Fibroblast of skin of abdomen (primary cell): Measurements from ENCODE around the gene LPO.

Experiments used
- DNase-seq: peaks from one replicate; pipeline ENCODE4 v3.0.0-alpha.2; 2013

Gene LPO

DNA sequence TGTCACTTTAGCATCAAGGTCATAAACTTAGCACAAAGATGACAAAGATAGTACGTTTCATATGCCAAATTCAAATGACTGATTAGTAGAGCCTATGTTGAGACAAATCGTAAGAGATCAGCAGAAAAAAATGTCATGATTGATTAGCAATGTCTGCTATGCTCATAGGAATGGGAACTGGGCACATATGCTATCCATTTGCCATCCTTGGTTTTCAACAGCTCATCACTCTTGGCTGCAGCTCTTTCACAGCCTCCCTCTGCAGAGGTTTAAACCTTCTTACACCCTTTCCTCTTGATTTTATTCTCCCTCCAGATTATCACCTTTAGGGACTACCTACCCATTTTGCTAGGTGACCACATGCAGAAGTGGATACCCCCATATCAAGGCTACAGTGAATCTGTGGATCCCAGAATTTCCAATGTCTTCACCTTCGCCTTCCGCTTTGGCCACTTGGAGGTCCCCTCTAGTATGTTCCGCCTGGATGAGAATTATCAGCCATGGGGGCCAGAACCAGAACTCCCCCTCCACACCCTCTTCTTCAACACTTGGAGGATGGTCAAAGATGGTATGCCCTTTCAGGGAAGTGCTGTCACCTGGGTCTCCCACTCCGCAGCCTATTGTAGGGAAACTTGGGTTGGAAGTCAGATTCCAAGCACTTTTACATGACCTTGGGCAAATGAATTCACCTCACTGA is 26.2 kb downstream of the LPO start:
- no peak for DNase-seq

DNA sequence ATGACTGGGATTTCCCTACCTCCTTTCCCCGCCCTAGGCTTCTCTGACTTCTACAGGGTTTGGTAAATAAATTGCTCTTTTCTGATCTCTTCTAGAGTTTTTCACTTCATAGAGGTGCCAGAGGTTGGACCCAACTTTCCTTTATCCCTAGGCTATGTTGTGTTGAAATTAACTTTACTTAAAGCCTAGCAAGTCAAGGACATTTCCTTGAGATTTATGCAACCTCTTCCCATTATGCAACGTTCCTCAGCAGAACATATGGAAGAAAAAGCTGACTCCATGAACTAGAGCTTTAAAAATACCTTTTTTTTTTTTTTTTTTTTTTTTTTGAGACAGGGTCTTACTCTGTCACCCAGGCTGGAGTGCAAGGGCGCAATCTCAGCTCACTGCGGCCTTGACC is 26.9 kb downstream of the LPO start:
- DNase-seq = no peak

DNA sequence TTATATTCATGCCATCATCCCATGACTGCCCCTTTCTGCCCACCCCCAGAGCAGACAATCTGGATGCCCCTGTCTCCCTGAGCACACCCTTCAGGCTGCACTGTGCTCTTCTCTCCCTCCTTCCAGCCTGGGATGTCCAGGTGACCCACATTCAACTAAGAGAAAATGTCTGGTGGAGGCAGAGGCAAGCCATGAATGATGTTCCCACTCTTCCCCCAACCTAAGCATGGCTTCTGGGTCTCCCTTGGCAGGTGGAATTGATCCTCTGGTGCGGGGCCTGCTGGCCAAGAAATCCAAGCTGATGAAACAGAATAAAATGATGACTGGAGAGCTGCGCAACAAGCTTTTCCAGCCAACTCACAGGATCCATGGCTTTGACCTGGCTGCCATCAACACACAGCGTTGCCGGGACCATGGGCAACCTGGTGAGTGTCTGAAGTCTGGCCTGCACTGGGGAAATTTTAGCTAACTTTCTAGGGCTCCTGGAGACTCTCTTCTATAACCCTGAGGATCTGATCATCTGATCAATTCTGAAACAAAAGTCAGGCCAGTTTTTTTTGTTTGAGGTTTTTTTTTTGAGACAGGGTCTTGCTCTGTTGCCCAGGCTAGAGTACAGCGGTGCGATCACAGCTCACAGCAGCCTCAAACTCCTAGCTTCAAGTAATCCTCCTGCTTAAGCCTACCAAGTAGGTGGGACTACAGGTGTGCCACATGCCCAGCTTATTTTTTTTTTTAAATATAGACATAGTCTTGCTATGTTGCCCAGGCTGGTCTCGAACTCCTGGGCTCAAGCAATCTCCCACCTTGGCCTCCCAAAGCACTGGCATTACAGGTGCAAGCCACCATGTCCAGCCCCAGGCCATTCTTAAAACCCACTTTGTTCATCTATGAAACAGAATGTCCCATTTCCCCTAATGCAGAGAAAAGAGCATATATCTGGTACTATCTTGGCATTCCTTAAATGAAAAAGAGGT is 27.8 kb downstream of the LPO start:
- no peak for DNase-seq

DNA sequence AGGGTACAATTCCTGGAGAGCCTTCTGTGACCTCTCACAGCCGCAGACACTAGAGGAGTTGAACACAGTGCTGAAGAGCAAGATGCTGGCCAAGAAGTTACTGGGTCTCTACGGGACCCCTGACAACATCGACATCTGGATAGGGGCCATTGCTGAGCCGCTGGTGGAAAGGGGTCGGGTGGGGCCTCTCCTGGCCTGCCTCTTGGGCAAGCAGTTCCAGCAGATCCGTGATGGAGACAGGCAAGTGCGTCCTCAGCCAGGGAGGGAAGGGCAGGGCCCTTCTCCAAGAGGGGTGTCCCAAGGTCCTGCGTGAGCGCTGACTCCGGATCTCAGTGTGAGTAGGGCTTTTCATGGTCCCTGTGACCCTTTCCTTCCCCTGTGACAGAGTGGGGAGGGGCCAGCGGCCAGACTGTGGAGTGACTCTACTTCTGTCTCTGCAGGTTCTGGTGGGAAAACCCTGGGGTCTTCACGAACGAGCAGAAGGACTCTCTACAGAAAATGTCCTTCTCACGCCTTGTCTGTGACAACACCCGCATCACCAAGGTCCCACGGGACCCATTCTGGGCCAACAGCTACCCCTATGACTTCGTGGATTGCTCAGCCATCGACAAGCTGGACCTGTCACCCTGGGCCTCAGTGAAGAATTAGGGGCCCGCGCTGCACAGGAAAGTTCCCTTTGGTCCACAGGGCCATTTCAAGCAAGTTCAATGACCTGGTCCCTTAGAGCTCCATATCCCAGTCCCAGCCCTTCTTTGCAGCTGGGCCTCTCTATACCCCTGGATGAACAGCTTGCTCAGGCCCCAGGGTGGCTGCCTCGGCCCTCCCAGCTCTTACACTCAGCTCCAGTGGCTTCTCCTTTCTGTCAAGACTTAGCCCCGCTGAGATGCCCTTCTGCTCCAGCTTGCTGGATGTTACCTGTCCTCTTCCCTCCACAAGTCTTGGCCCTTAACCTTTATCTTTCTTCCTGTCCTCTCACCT is 29.3 kb downstream of the LPO start:
- DNase-seq = no peak

DNA sequence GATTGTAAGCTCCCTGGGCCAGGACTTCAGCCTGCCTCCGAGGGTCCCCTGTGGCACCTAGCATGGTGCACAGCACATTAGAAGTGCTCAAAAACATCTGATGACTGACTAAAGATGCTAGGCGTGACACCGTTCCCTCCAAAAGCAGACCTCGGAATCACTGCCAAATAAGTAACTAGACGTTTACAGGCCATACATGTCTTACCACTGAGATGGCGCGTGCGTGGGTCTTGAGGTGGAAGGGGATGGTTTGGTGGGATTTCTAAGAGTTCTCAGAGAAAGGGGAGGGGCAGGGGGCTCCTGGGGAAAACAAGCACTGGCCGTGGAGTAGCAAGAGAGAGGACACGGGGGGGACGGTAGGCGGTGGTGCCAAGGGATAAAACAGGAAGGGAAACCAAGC is 29.9 kb downstream of the LPO start:
- no peak for DNase-seq

DNA sequence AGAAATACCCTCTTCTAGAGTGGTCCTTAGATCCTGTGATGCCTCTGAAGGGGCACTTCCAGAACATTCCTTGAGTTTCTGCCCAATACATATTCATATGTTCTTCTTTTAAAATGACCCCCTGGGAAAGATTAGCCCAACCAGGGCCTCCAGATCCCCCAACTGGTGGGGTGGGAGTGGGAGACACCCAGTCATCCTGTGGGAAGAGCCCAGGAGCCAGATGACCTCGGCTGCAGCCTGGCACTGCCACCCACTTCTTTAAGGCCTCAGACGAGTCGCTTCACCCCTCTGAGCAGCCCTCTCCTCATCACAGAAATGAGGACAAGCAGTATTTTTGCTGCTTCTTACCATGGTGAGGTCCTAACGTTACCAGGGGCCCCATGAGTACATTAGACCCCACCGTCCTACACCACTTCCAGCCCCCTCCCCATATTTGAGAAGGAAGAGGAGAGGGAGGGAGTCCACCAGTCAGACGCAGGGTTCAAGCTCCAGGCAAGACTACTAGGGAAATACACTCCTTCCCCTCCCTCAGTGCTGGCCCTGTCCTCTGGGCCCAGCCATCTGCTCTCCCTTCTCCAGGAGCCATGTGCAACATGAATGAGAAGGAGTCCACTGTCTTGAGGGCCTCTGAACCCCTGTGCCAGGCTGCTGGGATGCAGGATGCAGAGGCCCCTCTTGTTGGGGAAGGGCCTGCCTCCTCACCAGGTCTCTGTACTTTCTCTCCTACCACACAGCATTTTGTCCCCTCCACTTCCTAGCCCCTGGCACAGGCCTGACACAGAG is 30.6 kb downstream of the LPO start:
- no peak for DNase-seq

DNA sequence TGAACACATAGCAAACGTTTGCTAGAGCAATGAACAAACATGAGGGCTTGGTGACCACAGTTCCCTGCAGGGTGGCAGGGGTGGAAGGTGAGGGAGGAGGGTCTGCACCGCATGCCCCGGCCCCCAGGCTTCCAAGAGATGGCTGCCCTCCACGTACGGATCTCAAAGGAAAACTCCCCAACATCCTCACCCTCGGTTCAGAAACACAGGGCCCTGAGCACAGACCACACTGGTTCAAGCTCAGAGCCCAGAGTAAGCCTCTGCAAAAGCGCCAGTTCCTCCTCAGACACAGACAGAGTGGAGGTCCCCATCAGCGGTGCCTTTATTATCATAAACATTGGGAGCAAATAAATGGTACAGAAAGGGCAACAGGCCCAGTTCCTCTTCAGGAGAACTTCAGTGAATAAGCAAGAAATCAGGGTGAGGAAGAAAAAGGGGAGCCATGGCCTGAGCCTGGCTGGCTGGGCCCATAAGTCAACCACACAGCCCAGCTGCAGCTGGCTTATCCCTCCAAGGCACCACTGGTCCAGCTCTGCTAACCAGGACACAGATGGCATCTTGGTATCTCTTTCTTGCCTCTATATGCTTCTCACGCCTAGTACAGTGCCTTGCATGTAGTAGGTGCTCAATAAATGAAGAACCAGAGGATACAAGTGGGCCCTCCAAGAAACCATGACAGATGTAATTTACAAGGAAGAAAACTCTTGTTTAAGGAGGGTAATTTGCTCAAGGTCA is 31.3 kb downstream of the LPO start:
- DNase-seq = no peak

DNA sequence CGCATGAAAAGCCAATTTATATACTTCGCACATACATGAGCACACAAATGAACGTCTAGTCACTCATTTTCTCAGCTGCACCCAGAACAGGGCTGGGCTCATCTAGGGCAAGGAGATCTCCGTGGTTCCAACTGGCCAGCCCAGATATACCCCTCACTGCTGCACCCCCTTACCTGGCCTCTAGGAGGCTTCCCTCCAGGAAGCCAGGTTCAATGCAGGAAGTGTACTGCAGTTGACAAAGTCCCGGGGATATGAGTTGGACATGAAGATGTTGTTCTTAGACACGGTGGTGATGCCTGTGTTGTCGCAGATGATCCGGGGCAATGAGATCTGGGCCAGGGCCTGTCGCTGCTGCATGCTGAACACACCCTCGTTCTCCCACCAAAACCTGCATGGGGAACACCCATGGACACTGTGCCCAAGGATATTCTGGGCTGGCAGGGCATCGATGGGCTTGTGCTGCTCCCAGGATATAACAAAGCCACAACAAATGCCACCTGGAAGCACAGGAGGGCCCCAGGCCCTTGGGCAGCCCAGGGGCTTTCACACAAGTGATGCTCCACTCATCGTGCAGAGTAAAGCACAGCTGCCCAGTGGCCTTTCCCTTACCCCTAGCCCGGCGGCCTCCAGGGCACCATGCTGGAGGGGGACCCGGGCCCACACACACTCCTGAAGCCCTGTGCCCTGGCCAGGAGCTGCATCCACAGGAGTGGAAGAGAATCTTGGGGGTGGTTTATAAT is 32.3 kb downstream of the LPO start:
- no peak for DNase-seq

DNA sequence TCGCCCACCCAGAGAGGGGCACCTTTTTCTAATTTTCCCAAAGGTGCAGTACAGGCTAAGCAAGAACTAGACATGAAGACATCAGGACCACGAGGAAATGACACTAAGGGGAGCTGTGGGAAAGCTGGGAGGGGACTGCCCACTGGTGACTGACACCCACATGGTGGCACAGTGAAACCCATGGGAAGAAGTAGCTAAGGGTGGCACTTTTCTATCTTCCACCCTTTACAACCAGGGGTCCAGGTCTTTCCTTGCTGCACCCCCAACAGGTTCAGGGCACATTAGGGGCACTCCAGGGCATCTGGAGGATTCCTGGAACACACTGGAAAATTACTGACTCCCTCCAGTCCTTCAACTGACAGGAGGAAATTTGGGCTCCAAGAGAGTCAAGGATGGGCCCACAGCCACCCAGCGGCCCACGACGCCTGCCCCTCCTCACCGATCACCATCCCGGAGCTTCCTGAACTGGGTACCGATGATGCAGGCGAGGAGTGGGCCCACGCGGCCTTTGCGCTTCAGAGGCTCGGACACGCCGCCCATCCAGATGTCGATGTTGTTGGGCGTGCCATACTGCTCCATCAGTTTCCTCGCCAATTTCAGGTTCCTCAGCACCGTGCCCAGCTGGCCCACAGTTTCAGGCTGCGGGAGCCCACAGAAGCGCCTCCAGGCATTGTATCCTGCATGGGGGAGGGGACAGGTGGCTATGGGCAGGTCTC is 33.0 kb downstream of the LPO start:
- DNase-seq = no peak

DNA sequence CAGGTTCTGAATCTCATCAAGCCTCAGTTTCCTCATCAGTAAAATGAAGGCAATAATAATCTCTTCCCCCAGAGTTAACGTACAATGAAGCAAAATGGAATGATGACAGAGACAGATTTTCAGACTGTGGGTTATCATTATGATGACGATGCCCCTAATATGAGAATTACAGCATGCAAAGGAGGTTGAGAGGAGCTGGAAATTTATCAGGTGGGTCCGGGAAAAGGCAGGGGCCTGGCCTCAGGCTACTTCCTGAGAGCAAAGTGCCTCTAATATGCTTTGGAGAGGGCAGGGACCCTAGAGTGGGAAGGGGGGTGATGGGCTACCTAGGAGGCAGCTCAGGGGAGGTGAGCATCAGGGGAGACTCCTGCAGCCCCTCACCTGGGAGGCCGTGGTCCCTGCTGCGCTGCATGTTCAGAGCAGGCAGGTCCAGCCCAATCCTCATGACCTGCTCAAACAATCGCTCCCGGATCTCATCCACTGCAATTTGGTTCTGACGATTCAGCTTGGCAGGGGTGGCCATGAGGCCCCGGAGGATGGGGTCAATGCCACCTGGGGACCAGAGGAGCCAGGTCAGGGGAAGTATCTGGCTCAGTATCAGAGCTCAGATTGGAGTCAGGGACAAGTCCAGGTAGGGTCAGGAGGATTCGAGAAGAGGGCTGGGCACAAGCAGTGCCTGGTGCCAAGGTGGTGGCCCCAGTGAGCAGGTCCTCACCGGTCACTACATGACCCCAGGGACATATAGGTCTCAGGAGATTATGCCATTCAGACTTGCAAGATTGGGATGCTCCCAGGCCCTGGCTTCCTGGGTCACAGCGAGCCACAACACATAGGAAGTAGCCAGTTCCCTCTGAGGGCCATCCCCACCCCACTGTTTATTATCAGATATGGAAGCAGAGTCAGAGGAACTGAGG is 34.2 kb downstream of the LPO start:
- DNase-seq = no peak

DNA sequence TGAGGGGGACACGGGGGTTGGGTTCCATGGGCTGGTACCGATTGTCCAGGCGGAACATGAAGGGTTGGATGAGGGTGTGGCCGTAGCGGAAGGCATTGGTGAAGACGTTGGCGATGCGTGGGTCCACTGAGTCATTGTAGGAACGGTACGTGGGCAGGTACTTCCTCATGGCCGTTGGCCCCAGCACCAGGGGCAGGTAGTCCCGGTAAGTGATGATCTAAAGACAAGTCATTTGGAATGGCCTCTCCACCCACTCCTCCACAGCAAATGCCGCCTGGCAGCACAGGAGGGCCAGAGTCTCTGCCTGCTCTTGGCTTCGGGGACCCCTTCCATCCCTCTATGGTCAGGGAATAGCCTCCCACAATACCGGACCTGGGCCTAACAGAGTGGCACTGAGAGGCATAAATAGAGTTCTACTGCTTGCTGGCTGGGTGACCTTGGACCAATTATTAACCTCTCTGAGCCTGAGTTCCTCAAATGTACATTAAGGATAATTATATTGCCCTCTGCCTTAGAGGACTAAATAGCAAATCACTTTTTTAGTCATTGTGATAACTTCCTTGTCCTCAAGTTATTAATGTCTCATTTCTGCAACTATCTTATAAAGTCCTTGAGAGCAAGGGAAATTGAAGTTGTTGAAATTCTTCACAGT is 35.2 kb downstream of the LPO start:
- DNase-seq = no peak

DNA sequence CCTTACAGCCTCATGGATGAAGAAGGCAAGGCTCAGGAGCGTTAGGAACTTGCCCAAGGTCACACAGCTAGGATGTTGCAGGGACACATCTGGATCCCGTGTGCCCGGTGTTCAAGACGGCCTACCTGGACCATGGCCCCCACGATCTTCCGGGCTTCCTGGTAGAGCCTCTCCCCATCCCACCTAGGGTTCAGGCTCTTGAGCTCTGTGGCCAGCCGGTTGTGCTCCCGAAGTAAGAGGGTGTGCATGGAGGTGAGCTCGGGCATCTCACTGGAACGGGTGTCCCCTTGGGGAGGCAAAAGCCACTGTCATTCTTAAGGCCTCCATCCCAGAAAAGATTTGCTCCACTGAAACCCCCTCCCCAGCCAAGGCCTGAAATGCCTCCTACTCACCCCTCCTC is 37.0 kb downstream of the LPO start:
- DNase-seq = no peak

DNA sequence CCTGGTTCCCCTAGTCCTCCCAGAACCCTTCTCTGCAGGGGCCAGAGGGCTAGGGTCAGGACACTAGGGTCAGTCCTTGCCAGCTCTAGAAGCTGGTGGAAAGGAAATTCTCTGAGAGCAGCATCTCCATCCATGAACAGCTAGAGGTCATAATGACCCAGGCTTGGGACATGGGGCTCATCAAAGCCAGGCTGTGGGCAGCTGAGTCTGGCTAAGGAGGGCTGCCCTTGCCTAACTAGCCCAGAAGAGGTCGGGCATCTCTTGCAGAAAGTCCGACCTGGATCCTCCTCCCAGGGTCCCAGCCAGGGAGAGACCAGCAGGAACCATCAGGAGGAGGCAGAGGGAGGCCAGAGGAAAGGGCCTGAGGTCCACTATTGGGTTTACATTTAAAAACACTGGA is 38.0 kb downstream of the LPO start:
- DNase-seq = no peak

DNA sequence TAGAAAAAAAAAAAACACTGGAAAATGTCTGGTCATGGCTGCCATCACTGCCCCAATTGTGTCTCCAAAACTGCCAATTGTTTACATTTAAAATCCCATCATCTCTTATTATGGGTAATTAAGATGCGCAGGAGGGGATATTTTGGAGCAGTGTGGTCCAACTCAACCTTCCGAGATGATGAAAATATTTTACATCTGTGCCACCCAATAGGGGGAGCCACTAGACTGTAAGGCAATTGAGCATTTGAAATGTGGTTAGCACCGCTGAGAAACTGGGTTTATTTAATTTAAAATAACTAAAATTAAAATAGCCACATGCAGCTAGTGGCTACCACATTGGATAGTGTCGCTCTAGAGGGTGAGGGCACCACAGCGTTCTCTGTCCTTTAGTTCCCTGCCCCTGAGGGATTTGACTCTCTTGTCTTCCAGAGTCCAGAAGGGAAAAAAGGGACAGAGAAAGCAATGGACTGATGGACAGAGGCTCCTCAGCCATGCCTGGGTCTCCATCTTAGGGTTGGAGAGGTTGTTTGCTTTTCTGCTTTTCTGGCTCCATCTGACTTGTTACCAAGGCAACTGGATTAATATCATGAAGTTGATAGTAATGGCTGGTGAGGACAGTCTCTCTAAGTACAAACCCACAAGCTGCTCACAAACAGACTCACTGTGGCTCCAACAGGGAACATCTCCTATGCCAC is 38.9 kb downstream of the LPO start:
- DNase-seq = no peak

DNA sequence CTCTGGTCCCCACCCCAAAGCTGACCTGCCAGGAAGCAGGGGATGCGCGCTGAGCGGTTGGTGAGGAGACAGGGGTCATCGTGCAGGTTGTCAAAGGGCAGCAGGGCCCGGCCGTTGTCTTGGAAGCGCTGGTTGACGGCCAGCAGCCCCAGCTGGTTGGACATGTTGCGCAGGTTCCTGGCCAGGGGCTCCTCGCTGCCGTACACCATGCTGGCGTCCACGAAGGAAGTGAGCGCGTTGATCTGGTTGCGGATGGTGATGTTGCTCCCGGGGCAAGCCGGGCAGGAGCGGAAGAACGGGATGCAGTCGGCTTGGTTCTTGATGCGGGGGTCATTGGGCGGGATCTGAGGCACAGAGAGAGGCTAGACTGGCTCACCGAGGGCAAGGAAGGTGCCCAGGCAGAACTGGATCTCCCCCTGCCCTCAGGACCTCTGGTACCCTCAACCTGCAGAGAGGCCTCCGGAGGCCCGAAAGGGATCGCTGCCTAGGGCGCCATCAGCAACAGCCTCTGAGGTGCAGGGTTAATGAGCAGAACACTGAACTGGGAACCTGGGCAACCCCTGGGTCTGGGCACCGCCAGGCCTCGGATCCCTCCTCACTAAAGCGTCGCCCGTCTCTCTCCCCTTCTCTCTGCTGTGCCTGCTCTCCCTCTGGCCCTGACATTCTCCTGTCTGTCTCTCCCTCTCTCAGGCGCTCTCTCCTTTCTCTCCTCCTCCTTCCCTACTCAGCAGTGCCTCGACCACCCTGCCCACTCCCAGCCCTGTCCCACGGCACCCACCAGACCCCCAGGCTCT is 39.6 kb downstream of the LPO start:
- no peak for DNase-seq

DNA sequence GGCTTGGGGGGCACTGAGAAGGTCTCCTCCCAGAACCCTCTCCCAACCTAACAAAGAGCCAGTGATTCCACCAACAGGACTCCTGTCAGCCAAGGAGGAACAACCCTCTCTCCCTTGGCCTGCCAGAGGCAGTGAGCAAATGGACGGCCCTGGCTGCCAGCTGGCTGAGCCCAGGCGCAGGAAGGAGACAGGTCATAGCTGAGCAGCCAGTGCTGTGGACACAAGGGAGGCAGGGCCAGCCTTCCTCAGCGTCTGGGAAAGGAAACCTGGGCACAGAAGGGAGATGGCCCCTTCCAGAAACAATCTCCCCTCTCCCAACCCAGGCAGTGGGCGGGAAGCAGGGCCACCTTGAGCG is 40.3 kb downstream of the LPO start:
- DNase-seq = no peak
